SU-DHL-6 (cell line): ENCODE data around the gene ALDH1A1.

Source experiments
- H2AFZ ChIP-seq: fragments of 200-600 bp; sonication (generic); 2 replicates; pipeline ENCODE4 v1.6.1; 2014; ENCODE audit warnings: low read depth, mild to moderate bottlenecking, moderate library complexity, mixed read lengths, antibody characterized with exemption, low read length; ENCODE audit not compliant: severe bottlenecking
- H3F3A ChIP-seq: fragments of 200-600 bp; shearing (Covaris generic); 2 replicates; pipeline ENCODE4 v1.6.0; 2016; ENCODE audit warnings: antibody characterized with exemption, mild to moderate bottlenecking; ENCODE audit not compliant: insufficient read depth
- H3K27ac ChIP-seq: fragments of 200-600 bp; sonication (generic); 2 replicates; pipeline ENCODE4 v1.5.1; 2016; ENCODE audit warnings: low read depth, mild to moderate bottlenecking, low read length, moderate library complexity, mixed read lengths
- H3K27me3 ChIP-seq: fragments of 200-600 bp; sonication (generic), shearing (Covaris generic); 2 replicates; pipeline ENCODE4 v1.6.0; 2014; ENCODE audit warnings: mild to moderate bottlenecking, low read length
- H3K36me3 ChIP-seq: fragments of 200-600 bp; sonication (generic); 2 replicates; pipeline ENCODE4 v1.6.1; 2014; ENCODE audit warnings: mild to moderate bottlenecking, low read length, mixed read lengths
- H3K4me2 ChIP-seq: fragments of 300-600, 200-600 bp; shearing (Covaris generic), sonication (generic); 2 replicates; pipeline ENCODE4 v1.6.0; 2014; ENCODE audit warnings: low read length, low read depth, mild to moderate bottlenecking; ENCODE audit not compliant: poor library complexity, severe bottlenecking
- H3K4me3 ChIP-seq: fragments of 200-600 bp; sonication (generic); 2 replicates; pipeline ENCODE4 v1.5.1; 2014; ENCODE audit warnings: antibody characterized with exemption, low read length, mild to moderate bottlenecking, mixed read lengths; ENCODE audit not compliant: insufficient read depth, poor library complexity, severe bottlenecking
- H3K79me2 ChIP-seq: fragments of 200-600 bp; sonication (generic); 2 replicates; pipeline ENCODE4 v1.6.1; 2014; ENCODE audit warnings: mild to moderate bottlenecking, low read length, moderate library complexity; ENCODE audit not compliant: insufficient read depth
- H3K9ac ChIP-seq: fragments of 200-600 bp; sonication (generic); 2 replicates; pipeline ENCODE4 v1.7.0; 2014; ENCODE audit warnings: mild to moderate bottlenecking, low read length
- H3K9me2 ChIP-seq: fragments of 200-600 bp; sonication (generic); replicated peaks from 2 replicates; pipeline ENCODE4 v1.6.1; 2014; ENCODE audit warnings: low read length; ENCODE audit not compliant: insufficient read depth
- H3K9me3 ChIP-seq: fragments of 200-600 bp; sonication (generic); 2 replicates; pipeline ENCODE4 v1.6.1; 2014; ENCODE audit warnings: low read length, mixed read lengths; ENCODE audit not compliant: insufficient read depth
- H4K20me1 ChIP-seq: fragments of 200-600 bp; sonication (generic); 2 replicates; pipeline ENCODE4 v1.6.1; 2014; ENCODE audit warnings: low read depth, mild to moderate bottlenecking, antibody characterized with exemption, low read length, moderate library complexity, mixed read lengths
- EZH2phosphoT487 ChIP-seq: fragments of 200-600 bp; sonication (generic), shearing (Covaris generic); conservative IDR thresholded peaks from 2 replicates; pipeline ENCODE4 v1.6.1; 2018; ENCODE audit warnings: mild to moderate bottlenecking, antibody characterized with exemption, low read length, moderate library complexity, mixed read lengths
- TF ChIP-seq, protein P1 (sequence below): fragments of 200-600 bp; sonication (generic); IDR thresholded peaks from one replicate; pipeline ENCODE4 v1.5.1; 2017; ENCODE audit warnings: antibody characterized with exemption, mild to moderate bottlenecking, low read length, moderate library complexity; ENCODE audit not compliant: insufficient read depth, poor library complexity, severe bottlenecking

Gene ALDH1A1

GRCh38 chr9:72911816-72912215 is 41.0 kb downstream of the ALDH1A1 start:
- no peaks in the 10 kb centered on the region for H3K79me2 ChIP-seq
- TF ChIP-seq, protein P1, sequence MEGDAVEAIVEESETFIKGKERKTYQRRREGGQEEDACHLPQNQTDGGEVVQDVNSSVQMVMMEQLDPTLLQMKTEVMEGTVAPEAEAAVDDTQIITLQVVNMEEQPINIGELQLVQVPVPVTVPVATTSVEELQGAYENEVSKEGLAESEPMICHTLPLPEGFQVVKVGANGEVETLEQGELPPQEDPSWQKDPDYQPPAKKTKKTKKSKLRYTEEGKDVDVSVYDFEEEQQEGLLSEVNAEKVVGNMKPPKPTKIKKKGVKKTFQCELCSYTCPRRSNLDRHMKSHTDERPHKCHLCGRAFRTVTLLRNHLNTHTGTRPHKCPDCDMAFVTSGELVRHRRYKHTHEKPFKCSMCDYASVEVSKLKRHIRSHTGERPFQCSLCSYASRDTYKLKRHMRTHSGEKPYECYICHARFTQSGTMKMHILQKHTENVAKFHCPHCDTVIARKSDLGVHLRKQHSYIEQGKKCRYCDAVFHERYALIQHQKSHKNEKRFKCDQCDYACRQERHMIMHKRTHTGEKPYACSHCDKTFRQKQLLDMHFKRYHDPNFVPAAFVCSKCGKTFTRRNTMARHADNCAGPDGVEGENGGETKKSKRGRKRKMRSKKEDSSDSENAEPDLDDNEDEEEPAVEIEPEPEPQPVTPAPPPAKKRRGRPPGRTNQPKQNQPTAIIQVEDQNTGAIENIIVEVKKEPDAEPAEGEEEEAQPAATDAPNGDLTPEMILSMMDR, result no peak
- no peaks in the 10 kb centered on the region for H3F3A ChIP-seq
- no peak overlapping the region for H3K4me2 ChIP-seq
- H4K20me1 ChIP-seq, result no peaks in the 10 kb centered on the region
- no peak overlapping the region for H3K9ac ChIP-seq
- H3K9me2 ChIP-seq, result no peaks in the 10 kb centered on the region
- H3K4me3 ChIP-seq, result no peak overlapping the region
- H3K27ac ChIP-seq, result no peak overlapping the region
- H3K36me3 ChIP-seq, result no peaks in the 10 kb centered on the region
- no peaks in the 10 kb centered on the region for H3K27me3 ChIP-seq
- H3K9me3 ChIP-seq, result no peaks in the 10 kb centered on the region
- H2AFZ ChIP-seq, result no peak overlapping the region

GRCh38 chr9:72911247-72911775 is 41.5 kb downstream of the ALDH1A1 start:
- no peaks in the 10 kb centered on the region for H3F3A ChIP-seq
- TF ChIP-seq, protein P1, result no peak
- TF ChIP-seq EZH2phosphoT487, result no peak
- no peaks in the 10 kb centered on the region for H3K9me2 ChIP-seq
- H3K9me3 ChIP-seq, result no peaks in the 10 kb centered on the region
- no peak overlapping the region for H2AFZ ChIP-seq
- no peak overlapping the region for H3K4me2 ChIP-seq
- no peak overlapping the region for H3K9ac ChIP-seq
- H3K27ac ChIP-seq, result no peak overlapping the region
- H3K79me2 ChIP-seq, result no peaks in the 10 kb centered on the region
- H3K4me3 ChIP-seq, result no peak overlapping the region
- no peaks in the 10 kb centered on the region for H3K27me3 ChIP-seq
- H3K36me3 ChIP-seq, result no peaks in the 10 kb centered on the region
- H4K20me1 ChIP-seq, result no peaks in the 10 kb centered on the region

- H3F3A ChIP-seq, result no peaks in the 10 kb centered on the region
- H3K9me3 ChIP-seq, result no peaks in the 10 kb centered on the region
- no peaks in the 10 kb centered on the region for H3K27me3 ChIP-seq
- H3K79me2 ChIP-seq, result no peaks in the 10 kb centered on the region
- H4K20me1 ChIP-seq, result no peaks in the 10 kb centered on the region
- no peak overlapping the region for H3K4me3 ChIP-seq
- H3K9ac ChIP-seq, result no peak overlapping the region
- H3K9me2 ChIP-seq, result no peaks in the 10 kb centered on the region
- no peak overlapping the region for H3K27ac ChIP-seq
- H3K36me3 ChIP-seq, result no peaks in the 10 kb centered on the region
- no peak for TF ChIP-seq EZH2phosphoT487
- TF ChIP-seq, protein P1, result no peak
- no peak overlapping the region for H2AFZ ChIP-seq
- no peak overlapping the region for H3K4me2 ChIP-seq
Observed at GRCh38 chr9:72909428-72909827, 43.4 kb downstream of the ALDH1A1 start.
